HG02973 (cell line): ENCODE data around the gene LHPP.

Source experiments
- ATAC-seq: cut with Tn5 transposase; IDR thresholded peaks from one replicate; pipeline ENCODE4 v1.9.1; 2021; ENCODE audit warnings: moderate library complexity; ENCODE audit not compliant: unreplicated experiment

The LHPP gene

GRCh38 chr10:124496150-124496549 lies 34.5 kb downstream of the LHPP start:
- no peak for ATAC-seq

- no peak for ATAC-seq
These were observed 35.0 kb downstream of the LHPP start for GRCh38 chr10:124496620-124497019.

GRCh38 chr10:124497196-124497881 lies 35.7 kb downstream of the LHPP start:
- ATAC-seq, result no peak

GRCh38 chr10:124498056-124498455 lies 36.4 kb downstream of the LHPP start:
- ATAC-seq, result no peak

GRCh38 chr10:124500757-124501156 lies 39.1 kb downstream of the LHPP start:
- ATAC-seq, result no peak

- ATAC-seq, result no peak
These were observed 43.1 kb downstream of the LHPP start for GRCh38 chr10:124504711-124505110.

DNA sequence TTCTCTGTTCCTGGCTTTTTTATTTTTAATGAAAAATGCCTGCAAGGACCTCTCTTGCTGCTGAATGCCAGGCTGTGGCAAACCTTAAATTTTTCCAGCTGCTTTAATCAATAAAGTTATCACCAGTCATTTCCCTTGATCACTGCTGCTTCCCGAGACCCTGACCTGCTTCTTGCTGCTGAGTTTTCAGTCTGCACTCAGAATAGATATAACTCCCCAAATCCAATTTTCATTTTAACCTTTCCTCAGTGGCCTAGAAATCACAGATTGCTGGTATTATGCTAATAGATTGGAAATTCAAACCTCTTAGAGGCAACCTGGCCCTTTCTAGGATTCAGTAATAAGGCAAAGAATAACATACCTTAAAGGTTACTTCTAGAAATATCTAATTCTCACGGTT lies 43.7 kb downstream of the LHPP start:
- ATAC-seq, result no peak

- ATAC-seq, result no peak
These were observed 46.5 kb downstream of the LHPP start for GRCh38 chr10:124508070-124508667.

GRCh38 chr10:124508907-124509454 lies 47.4 kb downstream of the LHPP start:
- no peak for ATAC-seq

DNA sequence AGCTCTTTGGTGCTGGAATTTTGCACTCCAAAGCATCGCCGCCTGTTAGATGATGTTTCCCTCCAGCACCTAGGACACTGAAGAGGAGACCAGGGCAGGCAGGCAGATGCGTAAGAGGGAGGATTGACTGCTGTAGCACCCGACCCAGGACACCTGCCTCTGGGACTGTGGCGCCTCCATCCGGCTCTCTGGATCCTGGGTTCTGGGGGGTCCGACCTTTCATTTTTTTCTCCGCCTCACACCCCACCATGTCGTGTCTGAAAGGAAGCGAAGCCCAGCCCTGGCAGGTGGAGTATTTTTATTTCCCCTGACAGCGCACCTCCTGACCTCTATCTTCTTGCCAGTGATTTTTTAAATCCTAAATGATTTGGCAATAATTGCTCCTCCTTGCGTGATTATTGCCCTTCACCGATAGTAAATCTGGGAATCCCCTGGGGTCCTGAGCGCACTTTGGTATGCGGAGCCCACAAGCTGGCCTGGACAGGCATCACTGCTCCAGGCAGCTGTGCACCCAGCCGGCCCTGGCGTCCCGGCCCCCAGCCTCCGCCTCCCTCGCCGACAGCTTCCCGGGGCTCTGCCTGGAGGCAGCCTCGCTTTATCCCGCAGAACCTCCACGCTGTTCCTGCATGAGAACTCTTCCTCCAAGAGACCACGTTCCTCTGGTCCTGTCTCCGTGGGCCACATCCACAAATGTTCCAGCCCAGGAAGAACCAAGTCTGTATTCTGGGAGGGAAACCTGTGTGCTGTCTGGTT lies 48.4 kb downstream of the LHPP start:
- no peak for ATAC-seq

- no peak for ATAC-seq
These were observed 49.1 kb downstream of the LHPP start for GRCh38 chr10:124510759-124511158.

- ATAC-seq, result no peak
These were observed 49.8 kb downstream of the LHPP start for GRCh38 chr10:124511205-124512039.

DNA sequence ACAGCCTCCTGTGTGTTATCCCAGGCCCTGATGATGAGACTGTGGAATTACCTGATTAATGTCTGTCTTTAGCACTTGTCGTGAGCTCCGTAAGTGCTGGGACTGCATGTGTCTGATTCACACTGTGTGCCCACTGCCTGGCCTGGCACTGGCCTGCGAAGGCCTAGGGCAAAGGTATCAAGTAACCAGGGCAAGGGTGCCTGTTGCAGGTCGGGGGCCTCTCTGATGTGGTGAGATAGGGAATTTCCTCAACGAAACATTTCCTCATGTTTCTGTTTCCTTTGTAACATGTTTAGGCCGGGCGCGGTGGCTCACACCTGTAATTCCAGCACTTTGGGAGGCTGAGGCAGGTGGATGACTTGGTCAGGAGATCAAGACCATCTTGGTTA lies 50.4 kb downstream of the LHPP start:
- ATAC-seq, result no peak

- ATAC-seq, result no peak
These were observed 51.0 kb downstream of the LHPP start for GRCh38 chr10:124512600-124512999.

- ATAC-seq, result no peak
These were observed 53.8 kb downstream of the LHPP start for GRCh38 chr10:124515244-124515970.

DNA sequence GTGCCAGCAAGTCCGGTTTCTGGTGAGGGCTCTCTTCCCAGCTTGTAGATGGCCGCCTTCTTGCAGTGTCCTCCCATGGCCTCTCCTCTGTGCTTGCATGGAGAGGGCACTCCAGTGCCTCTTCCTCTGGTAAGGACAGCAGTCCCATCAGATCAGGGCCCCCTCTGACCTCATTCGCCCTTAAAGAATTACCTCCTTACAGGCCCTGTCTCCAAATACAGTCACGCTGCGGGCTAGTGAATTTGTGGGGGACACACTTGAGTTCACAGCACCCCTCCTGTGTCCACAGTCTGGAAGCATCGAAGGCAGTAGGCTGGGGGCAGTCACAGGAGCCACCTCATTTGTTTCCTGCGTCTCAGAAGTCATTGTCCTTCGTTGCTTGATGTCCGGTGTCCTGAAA lies 54.6 kb downstream of the LHPP start:
- ATAC-seq, result no peak

DNA sequence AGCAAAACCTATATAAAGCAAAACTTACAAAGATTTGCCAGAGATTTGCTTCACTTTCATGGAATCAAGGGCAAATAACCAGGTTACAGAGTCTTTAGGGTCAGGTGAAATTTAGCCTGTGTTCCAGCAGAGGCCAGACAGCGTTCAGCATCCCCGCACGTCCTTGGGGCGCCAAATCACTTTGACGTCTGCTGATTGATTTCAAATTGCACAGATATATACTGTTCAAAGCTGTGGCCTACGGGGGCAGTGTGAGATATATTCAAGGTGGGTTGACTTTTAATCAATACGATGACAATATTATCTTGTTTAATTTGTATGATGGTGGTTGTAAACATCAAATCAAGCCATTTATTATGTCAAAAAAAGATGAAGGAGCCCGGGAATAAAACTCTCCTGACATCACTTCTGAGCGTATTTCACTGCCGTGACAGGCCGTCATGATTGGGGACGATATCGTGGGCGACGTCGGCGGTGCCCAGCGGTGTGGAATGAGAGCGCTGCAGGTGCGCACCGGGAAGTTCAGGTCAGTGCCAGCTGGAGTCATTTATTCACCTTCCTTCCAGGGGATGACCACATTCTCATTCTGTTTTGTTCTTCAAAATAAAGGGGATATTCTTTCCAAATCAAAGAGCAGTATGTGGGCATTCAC lies 55.2 kb downstream of the LHPP start:
- ATAC-seq, result no peak

GRCh38 chr10:124517461-124517860 lies 55.8 kb downstream of the LHPP start:
- no peak for ATAC-seq

GRCh38 chr10:124517931-124518330 lies 56.3 kb downstream of the LHPP start:
- no peak for ATAC-seq

- ATAC-seq, result no peak
These were observed 56.7 kb downstream of the LHPP start for GRCh38 chr10:124518366-124518765.
